ENCODE data around the gene OR13A1.

OR13A1 gene

GRCh38 chr10:45315508-45315907 lies at the start of gene OR13A1:
Gene OR13A1 (minus strand): TSS chr10:45315608. CDS start chr10:45304422, 11,186 bp downstream.
- no peak for TF ChIP-seq CTCF (IDR thresholded peaks at IDR 0.05)

- no peak for TF ChIP-seq CTCF (IDR thresholded peaks at IDR 0.05)
These were observed 40.1 kb upstream of the OR13A1 start for GRCh38 chr10:45355494-45355893.

- TF ChIP-seq CTCF (IDR thresholded peaks at IDR 0.05), result no peak
These were observed 38.9 kb upstream of the OR13A1 start for GRCh38 chr10:45354261-45354660.

- TF ChIP-seq CTCF (IDR thresholded peaks at IDR 0.05), result no peak
These were observed 37.8 kb upstream of the OR13A1 start for GRCh38 chr10:45353186-45353585.

GRCh38 chr10:45339894-45340293 lies 24.5 kb upstream of the OR13A1 start:
- TF ChIP-seq CTCF (IDR thresholded peaks at IDR 0.05), result no peak

GRCh38 chr10:45325116-45325515 lies 9.7 kb upstream of the OR13A1 start:
- no peak for TF ChIP-seq CTCF (IDR thresholded peaks at IDR 0.05)

- no peak for TF ChIP-seq CTCF (IDR thresholded peaks at IDR 0.05)
These were observed 4.3 kb upstream of the OR13A1 start for GRCh38 chr10:45319702-45320101.

- no peak for TF ChIP-seq CTCF (IDR thresholded peaks at IDR 0.05)
These were observed 2.0 kb downstream of the OR13A1 start for GRCh38 chr10:45313264-45313873.
